HG02970 (cell line): Measurements from ENCODE around the gene NUP62.

Source experiments
- ATAC-seq: cut with Tn5 transposase; IDR thresholded peaks from one replicate; pipeline ENCODE4 v1.9.1; 2021; ENCODE audit warnings: mild to moderate bottlenecking, moderate library complexity, moderate number of reproducible peaks; ENCODE audit not compliant: unreplicated experiment, low FRiP score

The NUP62 gene

DNA sequence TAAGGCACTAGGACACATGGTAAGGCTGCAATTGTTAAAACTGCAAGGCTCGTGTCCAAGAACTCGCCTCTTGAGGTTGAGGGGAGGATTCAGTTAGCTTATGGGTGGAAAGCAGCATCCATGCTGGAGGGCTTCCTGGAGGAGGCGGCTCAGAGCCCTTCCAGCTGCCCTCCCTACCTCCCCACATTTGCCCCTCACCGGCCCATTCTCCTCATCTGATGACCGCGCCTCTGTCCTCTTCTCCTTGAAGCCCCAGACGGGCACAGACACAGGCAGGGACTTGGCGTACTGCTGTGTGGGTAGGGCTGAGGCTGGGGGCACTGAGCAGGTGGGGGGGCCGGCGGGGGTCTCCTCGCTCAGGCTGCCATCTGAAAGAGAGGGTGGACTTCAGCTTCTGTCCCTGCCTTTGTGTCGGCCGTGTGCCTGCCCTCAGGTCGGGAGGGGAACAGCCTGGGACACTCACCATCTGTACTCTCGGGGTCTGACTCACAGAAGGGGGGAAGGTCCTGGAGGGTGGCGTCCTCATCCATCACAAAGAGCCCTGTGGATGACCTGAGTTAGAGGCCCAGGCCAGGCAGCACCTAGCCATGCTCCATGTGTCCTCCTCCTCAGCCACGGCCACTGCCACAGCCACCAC, 57.8 kb downstream of the NUP62 start:
- no peak for ATAC-seq

GRCh38 chr19:49870309-49870901, 58.9 kb downstream of the NUP62 start:
- ATAC-seq: no peak

GRCh38 chr19:49869484-49870308, 59.6 kb downstream of the NUP62 start:
- peak; percentile 61 for ATAC-seq

DNA sequence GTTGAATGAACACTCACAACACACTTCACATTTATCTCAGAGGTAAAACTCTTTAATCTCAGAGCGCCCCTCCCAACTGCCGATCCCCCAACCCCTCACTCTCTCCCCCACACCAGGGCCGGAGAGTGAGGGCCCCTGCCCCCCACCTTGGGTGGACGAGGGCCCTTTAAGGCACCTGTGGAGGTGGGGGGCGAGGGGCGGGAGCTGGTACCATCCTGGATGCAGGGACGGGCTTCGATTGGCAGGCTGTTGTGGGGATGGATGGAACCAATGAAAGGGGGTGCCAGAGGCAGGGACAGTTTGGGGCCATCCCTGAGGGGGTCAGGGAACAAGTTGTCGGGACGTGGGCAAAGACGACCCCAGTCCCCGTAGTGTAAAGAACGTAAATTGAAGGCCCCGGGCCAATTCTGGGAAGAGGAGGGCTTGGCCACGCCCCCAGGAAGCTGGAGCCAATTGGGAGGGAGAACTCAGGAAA, 60.3 kb downstream of the NUP62 start:
- peak; percentile 7 for ATAC-seq

DNA sequence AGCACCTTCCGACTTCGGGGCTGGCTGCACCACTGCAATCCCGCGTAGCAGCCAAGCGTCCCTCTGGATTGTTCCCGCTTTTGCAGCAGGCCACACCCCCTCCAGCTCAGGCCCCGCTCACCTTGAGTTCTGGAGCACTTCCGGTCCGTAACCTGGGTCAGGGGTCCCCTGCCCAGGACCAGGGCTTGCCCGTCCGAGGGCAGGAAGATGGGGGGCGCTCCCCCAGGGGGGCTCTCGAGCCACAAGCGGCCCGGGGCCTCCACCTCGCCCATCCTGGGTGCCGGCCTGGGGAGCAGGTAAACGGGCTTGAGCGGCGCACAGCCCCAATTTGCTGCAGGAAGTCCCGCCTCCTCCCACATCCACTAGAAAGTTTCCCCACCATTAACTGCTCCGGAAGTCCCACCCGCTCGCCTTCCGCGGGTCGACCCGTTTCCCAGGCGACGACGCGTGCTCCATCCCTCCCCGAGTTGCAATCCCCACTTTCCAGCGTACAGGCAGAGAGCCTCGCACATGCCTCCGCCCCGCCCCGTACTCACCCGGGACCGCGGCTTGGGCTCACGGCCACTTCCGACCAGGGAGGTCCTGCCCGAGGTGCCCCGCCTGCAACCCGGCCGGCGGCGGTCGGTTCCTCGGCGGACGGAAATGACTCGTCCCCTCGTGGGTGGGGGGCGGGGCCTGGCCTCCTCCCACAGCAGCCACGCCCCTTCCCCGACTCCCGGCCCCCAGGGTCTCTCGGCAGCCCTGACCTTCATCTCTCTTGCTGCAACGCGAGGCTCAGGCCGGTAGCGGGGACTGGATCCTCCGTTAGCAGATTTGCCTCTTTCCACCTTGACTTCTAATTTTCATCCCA, 62.1 kb downstream of the NUP62 start, which contains the start of gene PNKP:
Gene PNKP, minus strand, starts transcription at position 644 of the 850 bp plus-strand sequence. Its CDS starts 372 bp downstream, at position 272.
- peak; percentile 37 for ATAC-seq

DNA sequence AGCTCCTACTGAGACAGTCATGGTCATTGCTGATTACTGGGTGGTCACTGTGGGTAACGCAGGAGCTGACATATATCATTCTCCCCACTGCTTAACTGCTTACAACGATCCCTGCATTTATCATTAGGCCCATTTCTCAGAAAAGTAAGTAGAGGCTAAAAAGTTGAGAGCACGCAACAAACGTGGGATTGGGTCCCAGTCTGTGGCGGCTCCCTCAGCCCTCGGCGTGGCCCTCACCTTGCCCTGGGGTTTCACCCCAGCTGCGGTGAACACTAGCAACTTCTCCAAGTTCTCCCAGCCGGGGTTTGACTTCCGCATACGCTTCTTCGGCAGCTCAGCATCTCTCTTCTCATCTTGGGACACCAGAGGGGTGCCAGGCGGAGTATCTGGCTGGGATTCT, 64.4 kb downstream of the NUP62 start:
- no peak for ATAC-seq

GRCh38 chr19:49863935-49864320, 65.4 kb downstream of the NUP62 start:
- no peak for ATAC-seq

- ATAC-seq: no peak
These were observed 65.9 kb downstream of the NUP62 start for GRCh38 chr19:49863254-49863934.

- no peak for ATAC-seq
These were observed 66.7 kb downstream of the NUP62 start for GRCh38 chr19:49862391-49863253.

DNA sequence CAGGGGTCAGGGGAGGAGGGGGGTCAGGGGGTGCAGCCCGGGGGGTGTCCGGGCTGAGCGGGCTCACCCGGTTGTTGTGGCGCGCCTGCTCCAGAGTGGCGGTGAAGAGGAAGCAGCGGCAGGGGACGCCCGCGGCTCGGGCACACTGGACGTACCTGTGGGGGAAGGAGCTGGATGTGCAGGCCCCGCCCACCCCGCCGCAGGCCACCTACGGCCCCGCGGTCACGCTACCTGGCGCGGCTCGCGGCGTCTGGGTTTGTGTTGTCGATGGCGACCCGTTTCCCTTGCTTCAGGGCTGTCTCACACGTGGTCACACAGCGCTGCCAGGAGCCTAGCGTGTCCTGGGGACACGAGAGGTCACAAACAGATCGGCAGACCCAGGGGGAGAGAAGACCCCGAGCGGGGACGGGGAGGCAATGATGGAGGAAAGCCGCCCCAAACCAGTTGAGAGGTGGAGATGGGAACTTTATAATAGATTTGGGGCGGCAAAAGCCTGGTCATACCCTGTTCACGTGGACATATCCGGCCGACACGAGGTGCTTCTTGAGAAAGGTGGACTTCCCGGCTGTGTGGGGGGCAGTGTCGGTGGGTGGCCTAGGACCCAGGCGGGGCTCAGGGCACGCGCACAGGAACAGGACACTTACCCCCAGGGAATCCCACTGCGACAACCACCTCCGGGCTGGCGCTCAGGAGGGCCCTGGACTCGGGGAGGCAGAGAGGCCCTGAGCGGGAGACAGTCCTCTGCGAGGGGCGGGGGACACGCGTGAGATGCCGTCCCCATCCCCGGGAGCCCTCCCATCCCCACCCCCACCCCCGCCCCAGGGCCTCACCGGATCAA, 67.5 kb downstream of the NUP62 start:
- ATAC-seq: no peak

GRCh38 chr19:49861107-49861506, 68.2 kb downstream of the NUP62 start:
- ATAC-seq: no peak

DNA sequence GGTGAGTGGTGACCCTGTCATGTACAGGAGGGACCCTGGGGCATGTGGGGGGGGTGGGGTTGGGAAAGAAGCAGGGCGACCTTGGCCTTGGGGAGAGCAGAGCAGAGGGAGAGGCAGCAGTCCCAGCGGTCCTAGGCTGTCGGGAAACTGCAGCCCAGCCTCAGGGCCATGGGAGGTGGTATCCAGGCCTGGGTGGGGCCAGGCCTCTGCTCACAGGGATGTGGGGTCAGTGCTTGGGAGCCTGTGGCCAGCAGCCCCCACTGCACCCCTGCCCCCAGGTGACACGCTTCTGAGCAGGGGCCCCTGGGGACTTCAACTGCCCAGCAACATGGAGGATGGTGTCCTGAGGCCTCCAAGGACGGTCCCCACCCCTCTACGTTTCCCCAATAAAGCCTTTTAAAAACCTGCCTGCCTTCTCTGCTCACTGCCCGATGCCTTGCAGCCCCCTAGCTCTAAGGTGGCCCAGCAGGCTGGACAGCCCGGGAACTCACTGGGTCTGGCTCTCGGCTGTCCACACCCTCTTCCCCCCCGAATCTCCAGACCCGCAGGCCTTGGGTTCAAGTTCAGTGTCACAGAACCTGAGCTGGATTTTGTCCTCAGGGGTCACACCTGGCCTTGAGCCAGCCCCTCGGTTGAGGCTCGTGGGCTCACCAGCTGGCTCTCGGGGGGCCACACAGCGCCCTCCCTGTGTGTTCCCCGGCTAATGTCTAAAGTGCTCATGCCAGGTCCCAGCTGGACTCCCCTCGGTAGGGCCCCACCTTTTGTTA, 68.8 kb downstream of the NUP62 start:
- ATAC-seq: no peak

- no peak for ATAC-seq
These were observed 69.5 kb downstream of the NUP62 start for GRCh38 chr19:49859682-49860335.

DNA sequence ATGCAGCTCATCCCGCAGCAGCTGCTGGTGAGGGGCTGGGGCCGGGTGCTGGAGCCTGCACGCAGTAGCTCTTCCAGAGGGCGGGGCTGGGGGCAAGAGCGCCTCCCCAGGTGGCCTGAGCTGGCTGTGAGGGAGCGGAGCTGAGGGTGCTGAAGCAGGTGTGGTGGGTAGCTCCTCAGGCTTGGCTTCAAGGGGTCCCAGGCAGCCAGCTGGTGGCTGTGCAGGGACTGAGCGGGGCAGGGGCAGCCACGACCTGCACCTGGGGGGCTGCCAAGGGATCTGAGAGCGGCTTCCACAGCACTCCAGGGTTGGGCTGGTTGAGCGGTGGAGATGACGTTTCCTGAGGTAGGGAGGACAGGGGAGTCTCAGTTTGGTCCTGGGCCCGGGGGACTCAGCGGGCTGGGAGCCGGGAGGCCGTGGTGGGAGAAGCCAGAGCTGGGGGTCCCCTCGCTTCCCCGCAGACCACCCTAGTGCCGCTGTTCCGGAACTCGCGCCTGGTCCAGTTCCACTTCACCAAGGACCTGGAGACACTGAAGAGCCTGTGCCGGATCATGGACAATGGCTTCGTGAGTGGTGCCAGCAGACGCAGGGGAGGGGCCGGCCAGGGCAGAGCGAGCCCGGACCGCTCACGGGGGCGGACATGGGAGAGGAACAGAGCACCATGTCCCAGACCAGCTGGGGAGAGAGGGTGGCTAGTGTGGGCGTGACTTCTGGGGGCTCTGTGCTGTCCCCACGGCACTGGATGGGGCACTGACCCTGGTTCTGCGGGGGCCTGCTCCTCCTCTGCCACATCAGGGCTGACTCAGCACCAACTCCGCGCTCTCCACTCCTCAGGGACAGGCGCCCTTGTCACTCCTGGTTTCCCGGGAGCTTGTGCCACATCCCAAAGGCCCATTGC, 71.0 kb downstream of the NUP62 start:
- no peak for ATAC-seq

DNA sequence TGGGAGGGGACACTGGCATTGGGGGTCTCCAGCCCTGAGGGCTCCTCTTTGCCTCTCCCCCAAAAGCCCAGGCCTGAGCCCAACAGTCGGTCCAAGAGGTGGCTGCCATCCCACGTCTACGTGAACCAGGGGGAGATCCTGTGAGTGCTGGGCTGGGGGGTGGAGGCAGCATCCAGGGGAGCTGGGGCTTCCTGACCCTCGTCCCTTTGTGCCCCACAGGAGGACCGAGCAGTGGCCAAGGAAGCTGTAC, 71.5 kb downstream of the NUP62 start:
- no peak for ATAC-seq
